ENCODE results near the gene BTBD1.

BTBD1 gene

GRCh38 chr15:82970078-82970686 lies 96.9 kb downstream of the BTBD1 start:
- DNase-seq, result no peak

GRCh38 chr15:82969353-82969752 lies 97.7 kb downstream of the BTBD1 start:
- H3K4me1 Mint-ChIP-seq, result peaks cover 17% of the 10 kb centered on the region
- no peak overlapping the region for H3K27ac Mint-ChIP-seq
- DNase-seq, result no peak
- ATAC-seq, result no peak
- H3K4me3 Mint-ChIP-seq, result no peak overlapping the region
- H3K9me3 Mint-ChIP-seq, result no peaks in the 10 kb centered on the region
- H3K27me3 Mint-ChIP-seq, result no peaks in the 10 kb centered on the region

More at GRCh38 chr15:82970078-82970686, 96.9 kb downstream of the BTBD1 start:
- Mint-ChIP-seq H3K4me3 (no peak overlapping the region), H3K4me1 (peaks cover 17% of the 10 kb centered on the region), H3K9me3 (no peaks in the 10 kb centered on the region), H3K27ac (no peak overlapping the region), H3K27me3 (no peaks in the 10 kb centered on the region)
- ATAC-seq, result no peak

- no peak for ATAC-seq
- no peak overlapping the region for H3K4me3 Mint-ChIP-seq
- H3K4me1 Mint-ChIP-seq, result peaks cover 17% of the 10 kb centered on the region
- no peak for DNase-seq
- H3K27ac Mint-ChIP-seq, result no peak overlapping the region
- H3K27me3 Mint-ChIP-seq, result no peaks in the 10 kb centered on the region
- H3K9me3 Mint-ChIP-seq, result no peaks in the 10 kb centered on the region
These were observed 99.0 kb downstream of the BTBD1 start for GRCh38 chr15:82968066-82968465.

- DNase-seq, result peak; percentile 17 to 66
- H3K27me3 Mint-ChIP-seq, result no peaks in the 10 kb centered on the region
- H3K4me1 Mint-ChIP-seq, result peaks cover 17% of the 10 kb centered on the region
- H3K9me3 Mint-ChIP-seq, result no peaks in the 10 kb centered on the region
- ATAC-seq, result peak; percentile 96
- H3K27ac Mint-ChIP-seq, result peak overlapping the region in 1 of 2 donors; percentile 30
- H3K4me3 Mint-ChIP-seq, result no peak overlapping the region
These were observed 100.4 kb downstream of the BTBD1 start for GRCh38 chr15:82966671-82967071.
